ENCODE data around the gene INTS6L. TPM values are rescaled to one million over a fixed set of nuclear protein-coding genes. Genes with fewer than 3 reads are reported as not detected.

INTS6L gene
- total RNA-seq, 2 experiments from 2014 or later = 26.7 to 30.5 TPM

DNA sequence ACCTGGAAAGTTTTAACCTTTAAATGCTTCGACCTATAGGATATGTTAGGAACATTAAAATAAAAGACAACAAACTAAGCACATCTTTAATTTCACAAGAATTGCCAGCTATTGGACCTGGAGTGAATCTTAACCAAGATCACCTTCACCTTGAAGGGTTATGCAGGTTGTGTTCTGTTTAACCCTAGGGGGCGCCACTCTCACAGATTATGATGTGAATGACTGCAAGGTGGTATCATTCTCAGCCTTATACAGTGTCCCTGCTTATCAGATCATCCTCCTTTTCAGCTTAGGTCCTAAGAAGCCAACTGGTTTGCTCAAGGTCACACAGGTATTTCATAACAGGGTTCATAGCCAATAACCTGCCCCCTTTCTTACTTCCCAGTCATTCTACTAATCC, 23.5 kb downstream of the INTS6L start:
- no peaks in the 10 kb centered on the region for H3K27me3 ChIP-seq (ENCODE audit: control insufficient read depth in 1 of 2, insufficient read depth in 2 of 2, low read length in 2 of 2)
- Mint-ChIP-seq H3K4me3 (no peak overlapping the region), H3K9me3 (no peaks in the 10 kb centered on the region), H3K4me1 (ENCODE audit: low read depth) (peaks cover 45% of the 10 kb centered on the region), H3K36me3 (ENCODE audit: low read depth) (peaks cover 26% of the 10 kb centered on the region), H3K27me3 (no peaks in the 10 kb centered on the region), H3K27ac (peak overlapping the region; percentile 70)
- CTCF ChIA-PET = interaction anchor here (1.0 to 2.6 kb wide), 3 partner anchors 9 to 19 kb away, joined by 3 to 14 read pairs (median 3); no protein-coding TSS in a partner anchor
- H3K27ac ChIP-seq (ENCODE audit: low read depth in 1 of 2, low read length in 2 of 2) = no peak overlapping the region
- POLR2A ChIA-PET = interaction anchor here (0.9 to 2.4 kb wide), 2 partner anchors 14 to 22 kb away, joined by 3 to 11 read pairs; no protein-coding TSS in a partner anchor
- intact Hi-C loops (cut with DNase I, micrococcal nuclease) = no loop called here
- no peak overlapping the region for H3K4me3 ChIP-seq (ENCODE audit: low read length)
- H3K36me3 ChIP-seq (ENCODE audit: insufficient read depth, low read length) = peaks cover 13% of the 10 kb centered on the region
- H3K9me3 ChIP-seq (ENCODE audit: control insufficient read depth in 1 of 2, insufficient read depth in 1 of 2, low read length in 2 of 2) = no peaks in the 10 kb centered on the region
- peaks cover 10% of the 10 kb centered on the region for H3K4me1 ChIP-seq (ENCODE audit: insufficient read depth, low read length)
- ATAC-seq (ENCODE audit: poor library complexity) (no peak), DNase-seq (peak in 7 of 14 experiments; percentile 11 to 61 (median 32))
- TF ChIP-seq, protein P1, sequence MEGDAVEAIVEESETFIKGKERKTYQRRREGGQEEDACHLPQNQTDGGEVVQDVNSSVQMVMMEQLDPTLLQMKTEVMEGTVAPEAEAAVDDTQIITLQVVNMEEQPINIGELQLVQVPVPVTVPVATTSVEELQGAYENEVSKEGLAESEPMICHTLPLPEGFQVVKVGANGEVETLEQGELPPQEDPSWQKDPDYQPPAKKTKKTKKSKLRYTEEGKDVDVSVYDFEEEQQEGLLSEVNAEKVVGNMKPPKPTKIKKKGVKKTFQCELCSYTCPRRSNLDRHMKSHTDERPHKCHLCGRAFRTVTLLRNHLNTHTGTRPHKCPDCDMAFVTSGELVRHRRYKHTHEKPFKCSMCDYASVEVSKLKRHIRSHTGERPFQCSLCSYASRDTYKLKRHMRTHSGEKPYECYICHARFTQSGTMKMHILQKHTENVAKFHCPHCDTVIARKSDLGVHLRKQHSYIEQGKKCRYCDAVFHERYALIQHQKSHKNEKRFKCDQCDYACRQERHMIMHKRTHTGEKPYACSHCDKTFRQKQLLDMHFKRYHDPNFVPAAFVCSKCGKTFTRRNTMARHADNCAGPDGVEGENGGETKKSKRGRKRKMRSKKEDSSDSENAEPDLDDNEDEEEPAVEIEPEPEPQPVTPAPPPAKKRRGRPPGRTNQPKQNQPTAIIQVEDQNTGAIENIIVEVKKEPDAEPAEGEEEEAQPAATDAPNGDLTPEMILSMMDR (IDR thresholded peaks at IDR 0.05) = peak; percentile 38

DNA sequence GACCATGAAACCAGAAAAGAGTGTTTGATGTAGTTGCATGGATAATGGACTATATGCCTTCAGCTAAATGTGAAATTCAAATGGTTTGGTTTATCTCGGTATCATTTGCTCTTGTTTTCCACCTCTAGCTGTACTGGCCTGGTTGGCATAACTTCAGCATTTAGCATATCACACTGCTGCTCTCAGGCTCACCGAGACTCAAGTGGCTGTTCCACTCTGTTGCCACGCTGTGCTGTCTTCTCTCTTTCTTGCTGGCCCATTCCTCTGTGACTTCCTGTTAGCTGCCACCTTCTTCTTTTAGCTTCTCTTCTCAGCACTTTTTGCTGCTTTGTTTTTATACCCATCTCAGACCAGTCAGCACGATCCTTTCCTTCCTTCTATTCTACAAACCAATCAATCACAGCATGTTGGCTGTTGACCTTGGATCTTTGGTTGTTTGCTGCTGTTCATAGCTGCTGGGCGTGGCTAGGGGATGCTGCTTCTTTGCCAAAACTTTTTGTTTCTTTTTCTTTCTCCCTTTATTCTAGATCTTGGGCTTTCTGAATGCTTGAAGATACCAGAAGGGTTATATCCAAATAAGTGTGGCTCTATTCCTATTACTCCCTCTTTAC, 24.0 kb downstream of the INTS6L start:
- ChIA-PET POLR2A (interaction anchor here (0.9 to 2.4 kb wide), 3 partner anchors 9 to 22 kb away, joined by 3 to 11 read pairs (median 3); no protein-coding TSS in a partner anchor), CTCF (interaction anchor here (1.0 to 2.6 kb wide), 3 partner anchors 9 to 19 kb away, joined by 3 to 14 read pairs (median 3); no protein-coding TSS in a partner anchor)
- peaks cover 31% of the 10 kb centered on the region for H3K36me3 Mint-ChIP-seq (ENCODE audit: low read depth)
- intact Hi-C loops (cut with DNase I, micrococcal nuclease) = no loop called here
- Histone ChIP-seq H3K9me3 (ENCODE audit: control insufficient read depth in 1 of 2, insufficient read depth in 1 of 2, low read length in 2 of 2) (no peaks in the 10 kb centered on the region), H3K4me1 (ENCODE audit: insufficient read depth, low read length) (peaks cover 10% of the 10 kb centered on the region), H3K27ac (ENCODE audit: low read depth in 1 of 2, low read length in 2 of 2) (no peak overlapping the region), H3K4me3 (ENCODE audit: low read length) (no peak overlapping the region), H3K27me3 (ENCODE audit: control insufficient read depth in 1 of 2, insufficient read depth in 2 of 2, low read length in 2 of 2) (no peaks in the 10 kb centered on the region), H3K36me3 (ENCODE audit: insufficient read depth, low read length) (peaks cover 13% of the 10 kb centered on the region)
- TF ChIP-seq, protein P1 (IDR thresholded peaks at IDR 0.05) = no peak
- DNase-seq = peak in 2 of 14 experiments; percentile 12
- H3K27me3 Mint-ChIP-seq = no peaks in the 10 kb centered on the region
- H3K4me1 Mint-ChIP-seq (ENCODE audit: low read depth) = peaks cover 40% of the 10 kb centered on the region
- H3K27ac Mint-ChIP-seq = peak overlapping the region; percentile 70
- peak overlapping the region; percentile 9 for H3K4me3 Mint-ChIP-seq
- no peaks in the 10 kb centered on the region for H3K9me3 Mint-ChIP-seq
- ATAC-seq (ENCODE audit: poor library complexity) = peak; percentile 62

DNA sequence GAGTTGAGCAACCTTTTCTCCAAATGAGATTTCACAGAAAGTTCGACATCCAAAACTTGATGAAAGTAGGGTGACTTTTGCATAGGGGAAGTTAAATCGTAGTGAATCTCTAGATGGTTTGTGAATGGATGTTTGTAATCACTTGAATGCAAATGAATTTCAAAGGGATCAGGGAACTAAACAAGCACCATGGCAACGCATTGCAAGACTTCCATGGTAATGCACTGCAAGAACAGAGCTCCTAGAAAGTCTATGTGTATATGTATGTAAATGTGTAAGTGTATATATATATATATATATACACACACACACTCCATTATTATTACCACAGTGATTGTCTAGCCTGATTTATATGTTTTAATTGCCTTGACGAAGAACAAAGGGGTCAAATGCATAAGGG, 27.3 kb downstream of the INTS6L start:
- Histone ChIP-seq H3K4me1 (ENCODE audit: insufficient read depth, low read length) (peaks cover 7% of the 10 kb centered on the region), H3K27ac (ENCODE audit: low read depth in 1 of 2, low read length in 2 of 2) (no peak overlapping the region), H3K4me3 (ENCODE audit: low read length) (no peak overlapping the region), H3K36me3 (ENCODE audit: insufficient read depth, low read length) (peaks cover 33% of the 10 kb centered on the region), H3K9me3 (ENCODE audit: control insufficient read depth in 1 of 2, insufficient read depth in 1 of 2, low read length in 2 of 2) (no peaks in the 10 kb centered on the region), H3K27me3 (ENCODE audit: control insufficient read depth in 1 of 2, insufficient read depth in 2 of 2, low read length in 2 of 2) (no peaks in the 10 kb centered on the region)
- POLR2A ChIA-PET = no interaction called here
- TF ChIP-seq, protein P1 (IDR thresholded peaks at IDR 0.05) = no peak
- H3K4me1 Mint-ChIP-seq (ENCODE audit: low read depth) = peaks cover 23% of the 10 kb centered on the region
- DNase-seq = no peak
- H3K27ac Mint-ChIP-seq = no peak overlapping the region
- CTCF ChIA-PET = interaction anchor here (1.0 kb wide), 1 partner anchor 15 kb away, joined by 4 read pairs; no protein-coding TSS in a partner anchor
- no peaks in the 10 kb centered on the region for H3K27me3 Mint-ChIP-seq
- ATAC-seq (ENCODE audit: poor library complexity) = no peak
- no peaks in the 10 kb centered on the region for H3K9me3 Mint-ChIP-seq
- no peak overlapping the region for H3K4me3 Mint-ChIP-seq
- H3K36me3 Mint-ChIP-seq (ENCODE audit: low read depth) = peaks cover 63% of the 10 kb centered on the region
- intact Hi-C loops (cut with DNase I, micrococcal nuclease) = no loop called here
